Activated naive CD8-positive, alpha-beta T cell treated with anti-CD3 and anti-CD28 coated beads for 36 hours (primary cell): ENCODE results near the gene CTSZ. TPM values are rescaled to one million over a fixed set of nuclear protein-coding genes. Genes with fewer than 3 reads are reported as not detected.

Experiments
- total RNA-seq, 2 experiments: library from RNA; stranded (reverse); gene quantifications; one replicate each; pipeline ENCODE4 v1.2.3, GENCODE V29; 2021

Gene CTSZ
- total RNA-seq, 2 experiments from 2014 or later = 24.6 to 25.4 TPM

Other genes with a start within 250 kb of the CTSZ start
- 1 to 10 TPM; 1.0 to 1.3 TPM for gene GNAS-AS1, start 156.4 kb downstream of the CTSZ start, total RNA-seq
- gene GNAS, start 154.5 kb downstream of the CTSZ start, total RNA-seq = 100 to 1,000 TPM; 779 to 785 TPM
- gene NELFCD, start 26.0 kb downstream of the CTSZ start, total RNA-seq = 10 to 100 TPM; 84.1 to 91.2 TPM
- gene TUBB1, start 12.2 kb upstream of the CTSZ start, total RNA-seq = not detected
- 10 to 100 TPM; 83.0 to 84.4 TPM for gene ATP5F1E, start 25.1 kb upstream of the CTSZ start, total RNA-seq
- gene PRELID3B, start 35.5 kb upstream of the CTSZ start, total RNA-seq = 100 to 1,000 TPM; 131 to 143 TPM
- gene ZNF831, start 156.6 kb upstream of the CTSZ start, total RNA-seq = 1 to 10 TPM; 6.5 to 6.9 TPM